ENCODE measurements around the gene NUBP2.

Gene NUBP2, protein sequence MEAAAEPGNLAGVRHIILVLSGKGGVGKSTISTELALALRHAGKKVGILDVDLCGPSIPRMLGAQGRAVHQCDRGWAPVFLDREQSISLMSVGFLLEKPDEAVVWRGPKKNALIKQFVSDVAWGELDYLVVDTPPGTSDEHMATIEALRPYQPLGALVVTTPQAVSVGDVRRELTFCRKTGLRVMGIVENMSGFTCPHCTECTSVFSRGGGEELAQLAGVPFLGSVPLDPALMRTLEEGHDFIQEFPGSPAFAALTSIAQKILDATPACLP

DNA sequence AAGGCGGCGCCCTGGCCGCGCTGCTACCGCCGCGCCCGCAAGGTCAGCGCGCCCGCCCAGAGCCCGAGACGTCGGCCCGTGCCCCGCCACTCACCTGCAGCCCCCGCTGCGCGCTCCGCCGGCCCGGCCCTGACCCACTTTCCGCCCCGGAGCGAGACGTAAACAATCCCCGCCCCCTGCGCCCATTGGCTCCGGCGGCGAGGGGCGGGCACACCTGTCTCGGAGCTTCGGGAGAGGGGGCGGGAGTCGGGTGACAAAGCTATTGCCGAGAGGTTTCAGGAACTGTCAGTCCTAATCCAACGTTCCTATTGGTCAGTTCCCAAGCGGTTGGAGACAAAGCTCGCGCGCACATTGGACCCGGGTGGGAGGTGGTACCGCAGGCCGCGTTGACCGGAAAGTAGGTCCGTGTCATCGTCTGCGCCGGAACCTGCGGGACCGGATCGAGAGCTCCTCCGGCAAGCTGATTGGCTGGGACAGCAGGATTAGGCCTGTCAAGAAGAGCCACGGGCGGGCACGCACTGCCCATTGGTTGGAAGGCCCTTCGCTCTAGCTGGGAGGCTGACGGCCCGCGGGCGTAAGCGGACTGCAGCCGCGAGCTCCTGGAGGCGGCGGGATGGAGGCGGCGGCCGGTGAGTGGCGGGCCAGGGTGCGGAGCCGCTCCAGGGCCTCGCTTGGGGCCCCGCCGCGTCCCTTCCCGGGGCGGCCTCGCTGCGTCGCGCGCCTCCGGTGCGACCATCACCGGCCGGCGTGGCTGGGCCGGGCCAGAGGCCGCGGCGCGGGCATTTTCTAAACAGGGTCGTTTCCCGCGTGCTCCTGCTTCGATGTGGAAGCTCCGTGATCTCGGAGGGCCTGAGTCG lies at the start of gene NUBP2, which contains the start of gene SPSB3:
Gene NUBP2, plus strand, starts transcription at position 553 of the 857 bp plus-strand sequence. Its CDS starts 61 bp downstream, at position 614.
Gene SPSB3, minus strand, starts transcription at position 164 of the 857 bp plus-strand sequence. CDS start 1,088 bp downstream, outside the sequence.
- H3K4me3 ChIP-seq (ENCODE audit: low read depth, low read length) = peak within 1 kb of the TSS; percentile 95

DNA sequence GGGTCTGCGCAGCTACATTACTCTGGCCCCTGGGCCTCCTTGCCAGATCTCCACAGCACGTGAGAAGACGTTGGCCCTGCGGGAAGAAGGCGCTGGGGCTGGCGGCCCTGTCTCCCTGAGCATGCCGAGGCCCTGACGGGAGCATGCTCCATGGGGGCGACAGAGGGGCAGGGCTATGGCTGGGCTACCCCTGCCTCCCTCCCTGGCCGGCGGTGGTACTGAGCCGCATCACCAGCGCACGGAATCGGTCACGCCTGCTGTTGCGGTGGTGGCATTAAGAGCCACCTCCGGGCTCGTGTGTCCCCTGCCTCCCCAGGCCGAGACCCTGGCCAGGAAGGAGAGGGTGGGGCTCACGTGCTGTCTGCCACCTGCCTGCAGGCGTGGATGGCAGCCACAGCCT lies 48.6 kb upstream of the NUBP2 start:
- H3K4me3 ChIP-seq (ENCODE audit: low read depth, low read length) = no peak overlapping the region

DNA sequence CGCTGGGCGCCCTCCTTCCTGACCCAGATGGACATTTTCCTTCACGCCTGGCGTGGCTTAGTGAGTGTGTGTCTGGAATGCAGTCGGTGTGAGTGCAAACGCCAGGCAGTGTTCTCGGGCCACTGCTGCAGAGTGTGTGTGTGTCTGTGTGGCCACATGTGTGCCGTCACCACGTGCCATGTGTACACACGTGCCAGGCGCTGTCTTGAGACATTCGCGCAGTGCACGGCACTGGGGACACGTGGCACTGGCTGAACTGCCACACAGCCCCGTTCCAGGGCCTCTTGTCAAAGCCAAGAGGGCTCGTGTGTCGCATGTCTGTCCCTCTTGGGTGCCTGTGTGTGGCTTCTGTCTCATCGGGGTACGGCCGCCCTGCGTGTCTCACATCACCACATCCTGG lies 47.9 kb upstream of the NUBP2 start:
- H3K4me3 ChIP-seq (ENCODE audit: low read depth, low read length) = no peak overlapping the region

GRCh38 chr16:1740234-1740633 lies 42.5 kb upstream of the NUBP2 start:
- no peak overlapping the region for H3K4me3 ChIP-seq (ENCODE audit: low read depth, low read length)

- H3K4me3 ChIP-seq (ENCODE audit: low read depth, low read length) = no peak overlapping the region
Observed at GRCh38 chr16:1740781-1741490, 41.8 kb upstream of the NUBP2 start.

- H3K4me3 ChIP-seq (ENCODE audit: low read depth, low read length) = no peak overlapping the region
Observed at GRCh38 chr16:1741553-1742165, 41.1 kb upstream of the NUBP2 start.

GRCh38 chr16:1743376-1744337 lies 39.1 kb upstream of the NUBP2 start:
- no peak overlapping the region for H3K4me3 ChIP-seq (ENCODE audit: low read depth, low read length)

GRCh38 chr16:1744338-1744840 lies 38.4 kb upstream of the NUBP2 start:
- H3K4me3 ChIP-seq (ENCODE audit: low read depth, low read length) = no peak overlapping the region

- H3K4me3 ChIP-seq (ENCODE audit: low read depth, low read length) = no peak overlapping the region
Observed at GRCh38 chr16:1745181-1745899, 37.4 kb upstream of the NUBP2 start.

DNA sequence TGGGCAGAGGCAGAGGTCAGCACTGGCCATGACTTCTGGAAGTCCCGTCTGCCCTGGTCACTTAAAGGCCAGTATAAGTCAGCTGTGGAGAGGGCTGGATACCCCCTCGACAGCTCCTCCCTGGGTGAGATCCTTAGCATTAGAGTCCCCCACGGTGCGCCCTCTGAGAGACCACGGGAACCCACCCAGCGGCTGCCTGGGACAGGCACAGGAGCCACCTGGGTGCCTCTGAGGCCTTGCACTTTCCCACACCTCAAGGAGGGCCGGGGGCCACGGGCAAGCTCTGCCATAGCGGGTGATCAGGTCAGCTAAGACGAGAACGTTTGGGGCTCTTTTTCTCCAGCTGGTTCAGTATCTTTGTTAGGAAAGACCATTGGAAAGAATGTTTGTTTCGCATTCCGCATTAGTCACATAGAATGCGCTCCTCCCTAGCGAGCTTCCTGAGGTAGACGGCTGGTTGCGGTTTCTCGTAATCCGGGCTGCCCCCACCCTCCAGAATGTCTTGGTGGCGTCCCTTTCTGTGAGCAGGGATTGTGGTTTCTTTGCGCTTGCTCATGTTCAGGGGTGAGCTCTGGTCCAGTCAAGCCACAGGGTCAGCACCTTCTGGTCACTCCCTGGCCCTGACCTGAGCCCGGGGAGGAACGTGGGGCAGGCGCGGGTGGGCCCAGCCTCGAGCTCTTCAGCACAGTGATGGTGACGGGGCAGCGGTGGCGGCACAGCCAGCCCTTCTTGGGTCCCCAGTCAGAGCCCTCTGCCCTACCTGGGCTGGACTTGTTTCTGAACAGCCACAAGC lies 36.7 kb upstream of the NUBP2 start:
- H3K4me3 ChIP-seq (ENCODE audit: low read depth, low read length) = no peak overlapping the region

- no peak overlapping the region for H3K4me3 ChIP-seq (ENCODE audit: low read depth, low read length)
Observed at GRCh38 chr16:1746693-1747195, 36.0 kb upstream of the NUBP2 start.

DNA sequence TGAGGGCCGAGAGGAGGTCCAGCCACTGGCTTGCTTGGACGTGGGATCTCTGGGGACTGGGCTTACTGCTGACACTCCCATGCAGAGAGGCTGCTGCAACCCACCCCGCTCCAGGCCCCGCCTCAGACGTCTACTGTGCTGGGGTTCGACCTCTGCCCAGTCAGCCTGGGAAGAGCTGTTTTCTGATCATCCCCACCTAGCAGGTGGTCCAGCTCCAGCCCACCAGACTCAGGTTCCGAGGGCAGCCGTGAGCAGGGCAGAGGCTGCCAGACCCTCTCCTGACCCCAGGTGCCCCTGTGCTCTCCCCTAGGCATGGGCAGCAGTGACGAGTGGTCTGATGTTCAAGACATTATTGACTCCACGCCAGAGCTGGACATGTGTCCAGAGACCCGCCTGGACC lies 34.8 kb upstream of the NUBP2 start:
- no peak overlapping the region for H3K4me3 ChIP-seq (ENCODE audit: low read depth, low read length)

GRCh38 chr16:1749152-1750117 lies 33.3 kb upstream of the NUBP2 start:
- H3K4me3 ChIP-seq (ENCODE audit: low read depth, low read length) = no peak overlapping the region

GRCh38 chr16:1751946-1752345 lies 30.8 kb upstream of the NUBP2 start:
- no peak overlapping the region for H3K4me3 ChIP-seq (ENCODE audit: low read depth, low read length)

- no peak overlapping the region for H3K4me3 ChIP-seq (ENCODE audit: low read depth, low read length)
Observed at GRCh38 chr16:1752853-1753252, 29.9 kb upstream of the NUBP2 start.

- no peak overlapping the region for H3K4me3 ChIP-seq (ENCODE audit: low read depth, low read length)
Observed at GRCh38 chr16:1754204-1754603, 28.6 kb upstream of the NUBP2 start.
